K562 (cell line): ENCODE data around the gene OR4C11. TPM values are rescaled to one million over a fixed set of nuclear protein-coding genes. Genes with fewer than 3 reads are reported as not detected.

Experiments used
- ATAC-seq: fragments of 200-7000 bp; cut with Tn5 transposase; 3 replicates; pipeline ENCODE4 v1.9.1; 2020; ENCODE audit warnings: moderate library complexity
- BruUV-seq: library from RNA; stranded (reverse); fragments of 400-500 nt; replicated peaks from 2 replicates; lab custom pipeline; 2021; lab: Mats Ljungman, UMichigan
- CTCF ChIA-PET: fragments of 300-600 bp; formaldehyde crosslinking; extraction: SDS; loops from one replicate; lab custom pipeline; 2021; ENCODE audit warnings: low intra/inter-chr PET ratio; lab: Yijun Ruan, JAX
- POLR2A ChIA-PET: fragments of 300-600, 350-650 bp; sonication (Branson Sonifier 250); formaldehyde crosslinking; extraction: SDS; loops from one replicate; lab custom pipeline; 2021; ENCODE audit warnings: antibody characterized with exemption, inconsistent platforms; lab: Yijun Ruan, JAX
- DNase-seq, 4 experiments: peaks; one replicate each; pipeline versions ENCODE4 v3.0.0 to v3.0.0-alpha.2; 2011 to 2018; ENCODE audit warnings: low spot score in 3 of 4, mixed read lengths in 3 of 4; ENCODE audit errors: extremely low read depth in 1 of 4
- FAIRE-seq: peaks from 2 replicates; lab custom pipeline; 2011; peaks lifted over from hg19 to GRCh38; lab: Jason Lieb, UNC
- H2AFZ ChIP-seq: 2 replicates; pipeline ENCODE4 v1.6.0; 2011; ENCODE audit warnings: low read depth, low read length, control low read depth, inconsistent platforms
- H3K27ac ChIP-seq: fragments of 200-600 bp; 3 replicates; pipeline ENCODE4 v1.8.0; 2011; ENCODE audit warnings: low read depth, mild to moderate bottlenecking, control low read depth, inconsistent platforms, low read length, moderate library complexity, mixed read lengths; ENCODE audit errors: extremely low read depth
- H3K27me3 ChIP-seq, 2 experiments: fragments of 300-600 bp in 1 of 2; 2 replicates in 1 of 2; 3 replicates in 1 of 2; pipeline versions ENCODE4 v1.6.0 to v1.8.0; 2011; ENCODE audit warnings: inconsistent platforms in 2 of 2, low read length in 2 of 2, mild to moderate bottlenecking in 1 of 2, mixed read lengths in 1 of 2, moderate library complexity in 1 of 2; ENCODE audit not compliant: control insufficient read depth in 2 of 2, insufficient read depth in 2 of 2
- H3K36me3 ChIP-seq: fragments of 300-600 bp; 3 replicates; pipeline ENCODE4 v1.8.0; 2011; ENCODE audit warnings: mild to moderate bottlenecking, low read length, inconsistent platforms; ENCODE audit not compliant: control insufficient read depth, insufficient read depth
- H3K4me1 ChIP-seq, 2 experiments: fragments of 200-600 bp in 1 of 2; replicated peaks in 1 of 2; 2 replicates in 1 of 2; 3 replicates in 1 of 2; pipeline versions ENCODE4 v1.5.1 to v1.8.0; 2011; ENCODE audit warnings: inconsistent platforms in 2 of 2, low read length in 2 of 2, mild to moderate bottlenecking in 1 of 2, mixed read lengths in 1 of 2, moderate library complexity in 1 of 2; ENCODE audit not compliant: control insufficient read depth in 2 of 2, insufficient read depth in 2 of 2
- H3K4me2 ChIP-seq: 2 replicates; pipeline ENCODE4 v1.6.1; 2011; ENCODE audit warnings: low read length, control low read depth, inconsistent platforms, mixed read lengths; ENCODE audit not compliant: insufficient read depth
- H3K4me3 ChIP-seq: fragments of 200-600 bp; sonication (generic), shearing (Covaris generic); 2 replicates; pipeline ENCODE4 v1.5.1; 2016; ENCODE audit warnings: control low read depth, inconsistent platforms
- H3K79me2 ChIP-seq: fragments of 200-600 bp; 3 replicates; pipeline ENCODE4 v1.8.0; 2011; ENCODE audit warnings: low read length, inconsistent platforms; ENCODE audit not compliant: control insufficient read depth, insufficient read depth
- H3K9ac ChIP-seq, 2 experiments: 2 replicates each; pipeline versions ENCODE4 v1.6.0 to v1.6.1; 2011; ENCODE audit warnings: low read depth in 2 of 2, low read length in 2 of 2, control low read depth in 1 of 2, inconsistent platforms in 1 of 2, mild to moderate bottlenecking in 1 of 2, mixed read lengths in 1 of 2; ENCODE audit not compliant: insufficient read depth in 1 of 2
- H3K9me1 ChIP-seq: one replicate; pipeline ENCODE4 v1.6.0; 2011; ENCODE audit warnings: inconsistent platforms, mild to moderate bottlenecking, low read length, moderate library complexity; ENCODE audit not compliant: control insufficient read depth, insufficient read depth
- H3K9me3 ChIP-seq: replicated peaks from 2 replicates; pipeline ENCODE4 v1.5.1; 2011; ENCODE audit warnings: low read depth, low read length, inconsistent platforms; ENCODE audit not compliant: control insufficient read depth, insufficient read depth
- H4K20me1 ChIP-seq: replicated peaks from 2 replicates; pipeline ENCODE4 v1.6.1; 2011; ENCODE audit warnings: low read length, inconsistent platforms, mixed read lengths; ENCODE audit not compliant: control insufficient read depth, insufficient read depth
- ARHGAP35 ChIP-seq: fragments of 450-650 bp; IDR thresholded peaks from 2 replicates; pipeline ENCODE4 v1.6.1; 2018; ENCODE audit not compliant: partially characterized antibody
- CBFB ChIP-seq: sonication (generic); formaldehyde crosslinking; IDR thresholded peaks from 2 replicates; pipeline ENCODE4 v1.4.0; 2020; ENCODE audit warnings: mild to moderate bottlenecking, missing genetic modification reagents
- CBX1 ChIP-seq: sonication (generic); IDR thresholded peaks from 2 replicates; pipeline ENCODE4 v1.6.1; 2016; ENCODE audit warnings: antibody characterized with exemption, low read depth, mild to moderate bottlenecking
- HINFP ChIP-seq: fragments of 450-650 bp; conservative IDR thresholded peaks from 2 replicates; pipeline ENCODE4 v1.6.1; 2016; ENCODE audit warnings: missing genetic modification characterization, low read depth, mild to moderate bottlenecking, control low read depth, missing compliant biosample characterization
- HMGN3 ChIP-seq: IDR thresholded peaks from 2 replicates; pipeline ENCODE4 v1.6.1; 2011; ENCODE audit warnings: borderline replicate concordance, low read depth, mild to moderate bottlenecking, mixed read lengths, low read length; ENCODE audit not compliant: insufficient read length; ENCODE audit errors: extremely low read depth
- IRF2 ChIP-seq: sonication (generic); formaldehyde crosslinking; IDR thresholded peaks from 2 replicates; pipeline ENCODE4 v1.8.1; 2022; ENCODE audit warnings: mild to moderate bottlenecking, missing genetic modification reagents
- JUN ChIP-seq, 2 experiments: sonication (generic) in 1 of 2; formaldehyde crosslinking in 1 of 2; IDR thresholded peaks; 2 replicates each; pipeline versions ENCODE4 v1.6.1 to v1.8.0; 2012 to 2022; ENCODE audit warnings: borderline replicate concordance in 2 of 2, mild to moderate bottlenecking in 2 of 2, improper control_type of control experiment in 1 of 2, low read depth in 1 of 2, low read length in 1 of 2, missing genetic modification reagents in 1 of 2
- KAT7 ChIP-seq: sonication (generic); formaldehyde crosslinking; IDR thresholded peaks from 2 replicates; pipeline ENCODE4 v1.8.0; 2022; ENCODE audit warnings: missing genetic modification reagents, mild to moderate bottlenecking, borderline replicate concordance
- PCBP2 ChIP-seq: fragments of 200-400 bp; formaldehyde crosslinking; IDR thresholded peaks from 2 replicates; pipeline ENCODE4 v1.6.1; 2018; ENCODE audit warnings: low read length, low read depth, mild to moderate bottlenecking, moderate library complexity; ENCODE audit not compliant: poor library complexity, severe bottlenecking
- PHF21A ChIP-seq: fragments of 450-650 bp; IDR thresholded peaks from 2 replicates; pipeline ENCODE4 v1.6.1; 2017; ENCODE audit warnings: low read depth, borderline replicate concordance
- PHF8 ChIP-seq: fragments of 200-600 bp; sonication (generic); IDR thresholded peaks from 2 replicates; pipeline ENCODE4 v1.6.1; 2012; ENCODE audit warnings: mixed run types, mild to moderate bottlenecking, inconsistent platforms, low read length, moderate library complexity, borderline replicate concordance
- RBM17 ChIP-seq: fragments of 200-400 bp; formaldehyde crosslinking; IDR thresholded peaks from 2 replicates; pipeline ENCODE4 v1.6.1; 2017; ENCODE audit warnings: low read depth, mild to moderate bottlenecking, low read length, borderline replicate concordance
- SNRNP70 ChIP-seq: fragments of 200-400 bp; formaldehyde crosslinking; optimal IDR thresholded peaks from 2 replicates; pipeline ENCODE3; 2017; ENCODE audit warnings: low read depth, low read length
- TAF7 ChIP-seq: fragments of 450-650 bp; IDR thresholded peaks from 2 replicates; pipeline ENCODE4 v1.6.1; 2016; ENCODE audit warnings: missing genetic modification characterization, missing compliant biosample characterization
- TEAD2 ChIP-seq: fragments of 450-650 bp; IDR thresholded peaks from 2 replicates; pipeline ENCODE4 v1.6.1; 2016; ENCODE audit warnings: missing genetic modification characterization, control low read depth, missing compliant biosample characterization
- ZNF444 ChIP-seq: fragments of 250-450 bp; sonication (Bioruptor Pico); IDR thresholded peaks from 2 replicates; pipeline ENCODE4 v1.4.0; 2020; ENCODE audit warnings: mild to moderate bottlenecking, moderate library complexity
- WGBS: fragments of 100-300 bp; shearing (Covaris generic); methylation state at CpG from one replicate; pipeline ENCODE4 v1.1.6; 2016; ENCODE audit warnings: low coverage, mixed read lengths; ENCODE audit not compliant: insufficient coverage; ENCODE audit errors: missing lambda C conversion rate; 5-methylcytosine and 5-hydroxymethylcytosine counted together
- in situ Hi-C: fragments of 300-500 bp; cut with MboI; formaldehyde crosslinking; loops from 4 replicates; pipeline ENCODE4 v1.15.0; 2018; ENCODE audit warnings: inconsistent platforms, mixed read lengths
- intact Hi-C: fragments of 100-400 bp; cut with micrococcal nuclease; formaldehyde crosslinking; loops from 2 replicates; pipeline ENCODE4 v1.14.2; 2022
- polyA plus RNA-seq, 8 experiments: library from polyadenylated mRNA; depleted of rRNA in 4 of 8; stranded (reverse) in 5 of 8; unstranded in 3 of 8; fragments of >200 nt; fragmentation: Nextera tagmentation in 2 of 8; fragmentation: Illumina TruSeq in 1 of 8; extraction: Ambion mirVana in 2 of 8; extraction: Trizol in 1 of 8; gene quantifications; 2 replicates each; pipeline versions ENCODE4 v1.2.1 to v1.2.3, GENCODE V29; 2011 to 2014; ENCODE audit warnings: inconsistent platforms in 1 of 8, missing spikeins in 1 of 8
- total RNA-seq, 7 experiments: library from RNA; depleted of rRNA in 6 of 7; stranded (reverse); fragments of >200 nt in 6 of 7; fragmentation: Illumina TruSeq in 2 of 7; extraction: Trizol in 2 of 7; gene quantifications; 2 replicates each; pipeline versions ENCODE4 v1.2.1 to v1.2.3, GENCODE V29; 2011 to 2021; ENCODE audit warnings: low replicate concordance in 1 of 7

Gene OR4C11
- total and polyA plus RNA-seq, 9 of the 15 experiments (the other 6 are each of a cell fraction or from before 2014, with no cell fraction given), result not detected

- BruUV-seq, result no TSS peak
Measured at GRCh38 chr11:55652560-55652959, 45.1 kb upstream of the OR4C11 start.

GRCh38 chr11:55648027-55648426 is 40.6 kb upstream of the OR4C11 start, which contains the start of gene OR4S2:
Gene OR4S2, plus strand, starts transcription at chr11:55648327. Its CDS starts 2,577 bp downstream, at chr11:55650904.
- intact Hi-C loops (no loop called here), in situ Hi-C loops (no loop called here)
- no peaks in the 10 kb centered on the region for H3K79me2 ChIP-seq
- H3K4me3 ChIP-seq, result no peak within 1 kb of the TSS
- FAIRE-seq (no peak), ATAC-seq (no peak), DNase-seq (no peak)
- ChIA-PET CTCF (no interaction called here), POLR2A (no interaction called here)
- no peaks in the 10 kb centered on the region for H3K9me3 ChIP-seq
- H4K20me1 ChIP-seq, result no peaks in the 10 kb centered on the region
- no TSS peak for BruUV-seq
- H3K36me3 ChIP-seq, result no peaks in the 10 kb centered on the region
- H3K4me1 ChIP-seq, result no peaks in the 10 kb centered on the region
- no peak within 1 kb of the TSS for H3K9ac ChIP-seq
- H3K27me3 ChIP-seq, result no peaks in the 10 kb centered on the region
- WGBS, result 0% methylated on average over 2 of the region's 2 CpGs
- no peak within 1 kb of the TSS for H3K27ac ChIP-seq
- no peak within 1 kb of the TSS for H2AFZ ChIP-seq
- no peak within 1 kb of the TSS for H3K4me2 ChIP-seq
- no peaks in the 10 kb centered on the region for H3K9me1 ChIP-seq
- TF ChIP-seq PHF8 (no peak), ZNF444 (CRISPR knock-in tag) (no peak), JUN (IDR thresholded peaks at IDR 0.05; ENCODE audit: borderline replicate concordance, low read depth, low read length) (no peak), JUN (CRISPR knock-in tag; IDR thresholded peaks at IDR 0.05; ENCODE audit: borderline replicate concordance) (no peak), IRF2 (CRISPR knock-in tag) (no peak), TAF7 (no peak), HINFP (tag) (no peak), CBFB (CRISPR knock-in tag) (no peak), ARHGAP35 (no peak), TEAD2 (no peak), PCBP2 (no peak), KAT7 (no peak), CBX1 (no peak), HMGN3 (no peak)

More at GRCh38 chr11:55652560-55652959, 45.1 kb upstream of the OR4C11 start:
- Histone ChIP-seq H3K9ac (no peak overlapping the region), H3K27me3 (no peaks in the 10 kb centered on the region), H3K4me2 (no peak overlapping the region), H4K20me1 (no peaks in the 10 kb centered on the region), H3K4me1 (no peaks in the 10 kb centered on the region), H3K36me3 (no peaks in the 10 kb centered on the region), H3K9me1 (no peaks in the 10 kb centered on the region), H3K4me3 (no peak overlapping the region), H2AFZ (no peak overlapping the region)
- ChIA-PET CTCF (no interaction called here), POLR2A (no interaction called here)
- no peak for ATAC-seq
- intact Hi-C loops, result no loop called here
- DNase-seq, result no peak
- no peak for TF ChIP-seq RBM17
- TF ChIP-seq SNRNP70, result no peak
- TF ChIP-seq PHF21A, result no peak
- TF ChIP-seq, all 486 proteins: peak for 0
- Histone ChIP-seq H3K27ac (no peak overlapping the region), H3K9me3 (no peaks in the 10 kb centered on the region), H3K79me2 (no peaks in the 10 kb centered on the region)
- FAIRE-seq, result no peak
- in situ Hi-C loops, result no loop called here
- 0% methylated on average over 1 of the region's 1 CpG for WGBS
